ENCODE measurements around the gene VIT.

Gene VIT, protein sequence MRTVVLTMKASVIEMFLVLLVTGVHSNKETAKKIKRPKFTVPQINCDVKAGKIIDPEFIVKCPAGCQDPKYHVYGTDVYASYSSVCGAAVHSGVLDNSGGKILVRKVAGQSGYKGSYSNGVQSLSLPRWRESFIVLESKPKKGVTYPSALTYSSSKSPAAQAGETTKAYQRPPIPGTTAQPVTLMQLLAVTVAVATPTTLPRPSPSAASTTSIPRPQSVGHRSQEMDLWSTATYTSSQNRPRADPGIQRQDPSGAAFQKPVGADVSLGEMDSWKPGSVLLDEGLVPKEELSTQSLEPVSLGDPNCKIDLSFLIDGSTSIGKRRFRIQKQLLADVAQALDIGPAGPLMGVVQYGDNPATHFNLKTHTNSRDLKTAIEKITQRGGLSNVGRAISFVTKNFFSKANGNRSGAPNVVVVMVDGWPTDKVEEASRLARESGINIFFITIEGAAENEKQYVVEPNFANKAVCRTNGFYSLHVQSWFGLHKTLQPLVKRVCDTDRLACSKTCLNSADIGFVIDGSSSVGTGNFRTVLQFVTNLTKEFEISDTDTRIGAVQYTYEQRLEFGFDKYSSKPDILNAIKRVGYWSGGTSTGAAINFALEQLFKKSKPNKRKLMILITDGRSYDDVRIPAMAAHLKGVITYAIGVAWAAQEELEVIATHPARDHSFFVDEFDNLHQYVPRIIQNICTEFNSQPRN

GRCh38 chr2:36696533-36696932 lies at the start of gene VIT:
Gene VIT (plus strand): TSS chr2:36696707. CDS start chr2:36716371, 19,664 bp downstream.
- no peak for DNase-seq

DNA sequence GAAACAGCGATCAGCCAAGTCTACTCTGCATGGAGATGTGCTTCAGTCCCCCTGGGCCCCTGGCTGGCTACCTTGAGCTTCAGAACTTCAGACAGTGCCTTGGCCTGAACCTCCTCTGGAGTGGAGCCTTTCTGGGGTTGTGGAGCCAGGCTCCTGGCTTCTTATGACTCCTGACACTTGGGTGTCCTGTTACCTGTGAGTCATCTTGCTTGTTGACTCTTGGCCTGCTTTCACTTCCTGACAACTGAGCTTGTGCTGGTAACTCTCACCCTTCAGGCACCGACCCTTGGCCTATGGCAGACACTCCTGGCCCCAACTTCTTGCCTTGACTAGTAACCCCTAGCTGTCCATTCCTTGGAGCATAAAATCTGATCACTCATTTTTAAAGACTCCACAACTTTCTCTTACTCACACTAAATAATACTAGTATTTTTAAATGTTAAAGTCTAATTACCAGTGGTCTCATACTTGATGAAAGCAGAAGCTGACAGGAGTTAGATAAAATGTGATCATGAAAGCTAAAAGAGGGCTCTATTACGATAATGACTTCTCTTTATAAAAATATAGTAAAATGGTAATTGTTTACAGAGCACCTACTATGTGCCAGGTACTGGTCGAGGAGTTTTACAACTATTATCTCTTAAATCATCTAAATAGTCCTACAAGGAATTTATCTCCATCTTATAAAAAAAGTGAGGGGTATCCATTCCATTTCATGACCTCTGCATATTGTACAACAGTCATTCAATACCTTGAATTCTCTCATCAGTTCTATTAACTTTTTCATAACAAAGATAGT lies 46.3 kb upstream of the VIT start:
- DNase-seq: no peak

DNA sequence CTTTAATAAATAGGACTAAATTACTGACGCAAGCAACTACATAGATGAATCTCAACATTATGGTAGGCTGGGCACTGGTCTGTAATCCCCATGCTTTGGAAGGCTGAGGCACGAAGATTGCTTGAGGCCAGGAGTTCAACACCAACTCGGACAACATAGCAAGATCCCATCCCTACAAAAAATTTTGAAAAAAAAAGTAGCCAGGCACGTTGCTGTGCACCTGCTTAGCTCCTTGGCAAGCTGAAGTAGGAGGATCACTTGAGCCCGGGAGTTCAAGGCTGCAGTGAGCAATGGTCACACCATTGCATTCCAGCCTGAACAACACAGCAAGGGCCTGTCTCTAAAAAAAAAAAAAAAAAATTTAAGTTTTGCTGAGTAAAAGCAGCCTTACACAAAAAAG lies 43.4 kb upstream of the VIT start:
- no peak for DNase-seq

- DNase-seq: no peak
Observed at GRCh38 chr2:36653967-36654694, 42.4 kb upstream of the VIT start.

- DNase-seq: no peak
Observed at GRCh38 chr2:36655453-36655852, 41.1 kb upstream of the VIT start.

GRCh38 chr2:36657703-36658102 lies 38.8 kb upstream of the VIT start:
- no peak for DNase-seq

GRCh38 chr2:36658277-36658748 lies 38.2 kb upstream of the VIT start:
- no peak for DNase-seq

- DNase-seq: no peak
Observed at GRCh38 chr2:36659218-36659617, 37.3 kb upstream of the VIT start.

GRCh38 chr2:36659872-36660312 lies 36.6 kb upstream of the VIT start:
- DNase-seq: no peak

GRCh38 chr2:36662638-36663037 lies 33.9 kb upstream of the VIT start:
- DNase-seq: no peak

GRCh38 chr2:36663295-36663694 lies 33.2 kb upstream of the VIT start:
- DNase-seq: no peak

DNA sequence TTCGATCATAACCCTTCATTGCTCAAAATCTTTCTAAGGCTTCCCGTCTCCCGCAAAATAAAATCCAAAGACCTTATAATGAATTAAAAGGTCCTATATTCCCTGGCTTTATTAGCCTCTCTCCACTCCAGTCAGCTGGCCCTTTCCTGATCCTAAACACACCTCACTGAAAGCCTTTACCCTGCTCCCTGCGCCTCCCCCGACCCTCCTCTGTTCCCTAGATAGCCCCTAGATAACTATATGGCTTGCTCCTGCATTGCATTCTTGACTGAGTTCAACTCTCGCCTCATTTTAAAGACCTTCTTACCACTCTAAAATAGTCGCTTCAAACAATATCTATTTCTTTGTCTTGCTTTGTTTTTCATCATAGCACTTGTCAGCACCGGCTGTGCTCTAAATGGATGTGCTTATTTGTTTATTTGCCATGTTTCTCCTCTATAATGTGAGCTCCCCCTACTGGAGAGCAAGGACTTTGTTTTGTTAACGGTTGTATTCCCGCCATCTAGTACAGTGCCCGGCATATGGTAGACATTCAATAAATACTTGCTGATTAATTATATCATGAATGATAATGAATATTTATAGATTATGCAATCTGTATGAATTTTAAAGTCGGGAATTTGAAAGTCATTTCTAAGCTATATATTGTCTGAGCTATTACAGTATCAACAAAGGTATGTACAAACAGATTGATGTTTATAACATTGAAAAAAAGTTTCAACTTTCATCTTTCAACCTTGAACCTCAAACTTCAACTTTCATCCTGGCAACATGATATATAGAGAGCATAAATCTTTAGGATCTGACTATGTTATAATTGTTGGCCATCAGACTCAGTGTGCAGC lies 32.4 kb upstream of the VIT start:
- no peak for DNase-seq

DNA sequence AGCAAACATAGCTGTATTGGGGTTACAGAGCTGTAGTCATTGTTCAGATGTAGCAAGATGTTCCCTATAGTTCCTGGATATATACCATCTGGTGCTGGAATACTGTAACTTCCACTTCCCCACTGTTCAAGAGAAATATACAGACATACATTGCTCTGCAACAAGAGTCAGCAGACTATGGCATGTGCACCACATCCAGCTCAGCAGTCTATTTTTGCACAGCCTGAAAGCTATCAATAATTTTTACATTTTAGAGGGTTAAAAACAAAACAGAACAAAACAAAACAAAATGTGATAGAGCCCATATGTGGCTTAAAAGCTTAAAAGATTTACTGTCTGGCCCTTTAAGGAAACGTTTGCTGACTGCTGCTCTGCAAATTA lies 31.8 kb upstream of the VIT start:
- no peak for DNase-seq

DNA sequence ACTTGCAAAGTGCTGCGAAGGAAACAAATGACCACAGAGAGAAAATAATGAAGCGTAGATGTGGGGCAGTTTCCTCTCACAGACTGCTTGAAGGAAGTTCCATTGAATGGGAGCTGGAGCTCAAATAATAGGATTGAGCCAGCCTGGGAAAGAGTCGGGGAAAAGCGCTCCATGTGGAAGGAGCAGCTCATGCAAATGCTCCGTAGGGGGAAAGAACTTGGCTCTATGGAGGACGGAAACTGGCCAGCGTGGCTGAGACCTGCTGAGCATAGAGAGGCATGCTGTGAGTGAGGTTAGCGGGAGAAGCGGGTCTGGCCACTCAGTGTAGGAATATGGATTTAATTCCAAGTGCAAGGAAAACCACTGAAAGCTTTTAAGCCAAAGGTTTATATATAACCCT lies 28.6 kb upstream of the VIT start:
- no peak for DNase-seq

GRCh38 chr2:36670881-36671595 lies 25.5 kb upstream of the VIT start:
- DNase-seq: no peak

GRCh38 chr2:36671731-36672130 lies 24.8 kb upstream of the VIT start:
- no peak for DNase-seq

DNA sequence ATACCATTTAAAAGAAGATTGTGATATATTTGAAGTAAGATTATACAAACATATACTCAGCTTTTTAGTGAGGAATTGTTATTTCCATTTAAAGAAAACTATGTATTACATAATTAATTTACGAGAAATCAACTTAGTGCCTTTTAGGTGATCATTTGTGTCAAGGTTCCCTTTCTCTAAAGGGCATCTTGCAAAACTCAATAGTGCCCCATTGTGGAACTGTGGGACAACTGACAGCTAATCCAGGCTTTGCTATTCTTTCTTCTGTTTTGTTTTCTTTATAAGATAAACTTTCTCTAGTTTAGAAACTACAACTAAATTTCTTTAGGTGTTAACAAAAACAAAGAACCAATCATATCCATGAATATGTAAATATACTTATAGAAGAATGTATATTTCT lies 24.3 kb upstream of the VIT start:
- no peak for DNase-seq

GRCh38 chr2:36675579-36676282 lies 20.8 kb upstream of the VIT start:
- no peak for DNase-seq

GRCh38 chr2:36676364-36676763 lies 20.1 kb upstream of the VIT start:
- no peak for DNase-seq

GRCh38 chr2:36677386-36677785 lies 19.1 kb upstream of the VIT start:
- no peak for DNase-seq

Data from activated CD4-positive, CD25-positive, alpha-beta regulatory T cell (primary cell).